T1000 (cell line): ENCODE data around the gene ENDOU.

ENCODE experiments used
- DNase-seq: peaks from one replicate; lab custom pipeline; 2025; ENCODE audit warnings: mixed read lengths; lab: John Stamatoyannopoulos, UW

The ENDOU gene

GRCh38 chr12:47718531-47718930, 6.8 kb downstream of the ENDOU start:
- no peak for DNase-seq

GRCh38 chr12:47717443-47718193, 7.7 kb downstream of the ENDOU start:
- peak; percentile 63 for DNase-seq

DNA sequence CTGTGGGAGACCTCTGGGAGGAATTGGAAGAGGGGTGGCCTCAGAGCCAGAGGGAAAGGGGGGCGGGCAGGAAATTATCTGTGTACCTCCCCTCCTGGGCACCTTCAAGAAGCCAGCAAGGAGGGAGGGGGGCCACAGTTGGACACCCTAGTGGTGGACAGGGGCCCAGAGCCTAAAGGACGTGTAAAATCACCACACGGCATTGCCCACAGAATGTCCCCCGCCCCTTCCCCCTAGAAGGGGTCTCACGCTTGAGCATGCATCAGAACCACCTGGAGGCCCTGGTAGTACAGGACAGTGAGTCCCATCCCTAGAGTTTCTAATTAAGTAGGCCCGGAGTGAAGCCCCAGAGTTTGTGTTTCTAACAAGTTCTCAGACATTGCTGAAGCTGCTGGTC, 8.2 kb downstream of the ENDOU start:
- no peak for DNase-seq

- DNase-seq, result no peak
Observed at GRCh38 chr12:47715877-47716548, 9.3 kb downstream of the ENDOU start.

- DNase-seq, result no peak
Observed at GRCh38 chr12:47715393-47715876, 9.9 kb downstream of the ENDOU start.

DNA sequence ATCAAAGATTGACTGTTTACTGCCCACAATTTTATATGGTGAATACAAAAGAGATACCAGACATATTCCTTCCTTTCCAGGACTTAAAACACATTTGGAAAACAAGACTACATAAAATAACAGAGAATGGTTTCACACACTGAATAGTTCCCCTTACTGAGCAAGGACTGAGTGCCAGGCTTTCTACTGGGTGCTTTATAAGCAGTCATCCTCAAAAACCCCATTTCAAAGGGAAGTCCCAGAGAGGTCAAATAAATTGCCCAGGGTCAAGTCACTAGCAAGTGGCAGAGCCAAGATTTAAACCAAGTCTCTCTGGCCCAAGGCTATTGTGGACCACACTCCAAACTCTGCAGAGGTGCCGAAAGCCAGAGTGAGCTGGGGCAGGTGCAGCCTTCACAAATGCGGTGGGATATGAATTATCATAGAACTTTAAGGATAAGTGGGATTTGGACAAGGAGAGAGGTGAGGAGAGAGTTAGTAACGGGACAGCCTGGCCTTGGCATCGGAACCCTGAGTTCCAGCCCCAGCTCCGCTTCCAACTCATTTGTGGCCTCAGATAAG, 10.4 kb downstream of the ENDOU start:
- no peak for DNase-seq

GRCh38 chr12:47712171-47712570, 13.1 kb downstream of the ENDOU start:
- no peak for DNase-seq

DNA sequence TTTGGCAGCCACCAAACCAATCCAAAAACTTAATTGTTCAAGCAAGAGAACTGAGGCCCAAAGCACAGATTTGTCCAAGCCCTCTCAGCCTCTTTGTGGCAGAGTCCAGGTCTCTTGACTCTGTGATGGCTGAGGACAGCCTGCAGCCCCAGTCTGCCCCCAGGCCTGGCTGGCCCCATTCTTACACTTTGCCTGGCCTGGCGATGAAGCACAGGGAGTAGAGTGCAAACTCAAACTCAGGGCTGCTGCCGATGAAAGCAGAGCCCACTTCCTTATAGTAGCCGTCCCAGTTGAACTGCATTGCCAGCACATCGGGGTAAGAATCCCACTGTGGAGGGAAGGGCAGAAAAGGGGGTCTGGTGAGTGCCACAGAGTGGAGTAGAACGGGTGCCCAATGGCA, 13.8 kb downstream of the ENDOU start:
- DNase-seq, result no peak

DNA sequence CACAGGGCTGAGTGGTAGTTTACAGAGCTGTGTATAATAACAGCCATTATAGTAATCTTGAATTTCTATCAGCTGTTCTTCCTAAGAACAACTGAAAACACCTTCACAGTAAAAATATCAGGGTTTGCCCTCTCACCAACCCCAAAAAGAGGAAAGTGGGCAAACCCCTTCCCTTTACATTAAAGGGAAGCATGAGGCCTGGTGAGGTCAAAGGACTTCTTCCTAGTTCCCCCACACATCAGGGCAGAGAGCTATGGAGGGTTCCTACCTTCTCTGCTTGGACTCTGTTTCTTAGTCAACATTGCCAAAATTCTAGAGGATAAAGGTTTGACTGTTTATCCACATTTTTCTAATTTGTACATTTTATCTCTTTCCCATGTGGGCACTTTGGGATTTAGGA, 15.0 kb downstream of the ENDOU start:
- DNase-seq, result no peak

GRCh38 chr12:47709671-47710070, 15.6 kb downstream of the ENDOU start:
- no peak for DNase-seq

DNA sequence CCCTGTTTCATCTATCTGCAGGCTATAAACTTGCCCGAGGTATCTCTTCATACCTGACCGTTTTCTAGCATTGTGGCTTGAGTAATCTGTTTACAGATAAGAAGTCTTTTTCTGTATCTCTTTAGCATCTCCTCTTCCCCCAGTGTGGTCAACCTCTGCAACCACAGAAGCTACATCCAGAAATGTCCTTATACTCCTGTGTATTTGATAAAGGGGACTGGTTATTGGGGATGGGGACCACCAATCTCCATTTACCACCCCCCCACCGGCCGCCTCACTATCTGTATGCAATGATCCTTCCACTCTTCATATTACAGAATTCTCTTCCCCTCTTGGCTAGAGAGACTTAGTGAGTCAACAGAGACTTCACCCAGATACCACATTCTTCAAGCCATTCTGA, 16.1 kb downstream of the ENDOU start:
- DNase-seq, result no peak

DNA sequence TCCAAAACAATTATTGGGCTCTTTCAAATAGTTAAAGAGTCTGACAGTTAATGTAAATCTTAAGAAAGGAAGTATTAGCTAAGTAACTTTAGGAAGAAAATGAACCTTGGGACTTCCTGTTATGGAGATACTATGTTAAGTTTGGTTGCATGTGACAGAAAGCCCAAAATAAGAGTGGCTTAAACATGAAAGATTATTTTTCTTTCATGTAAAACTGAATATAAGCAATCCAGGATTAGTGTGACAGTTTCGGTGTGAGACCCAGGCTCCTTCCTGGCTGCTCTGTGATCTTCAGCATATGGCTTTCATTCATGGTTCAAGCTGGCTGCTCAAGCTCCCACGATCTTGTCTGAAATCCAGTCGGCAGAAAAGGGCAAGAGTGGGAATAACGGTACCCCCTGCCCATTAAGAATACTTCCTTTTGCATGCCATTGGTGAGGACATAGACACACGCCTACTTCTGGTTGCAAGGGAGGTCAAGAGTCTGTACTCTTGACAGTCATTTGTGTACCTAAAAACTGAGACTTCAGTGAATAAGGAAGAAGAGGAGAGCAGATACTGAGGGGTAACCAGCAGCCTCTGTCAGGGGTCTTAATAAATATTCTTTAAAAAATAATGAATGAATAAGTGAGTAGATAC, 17.3 kb downstream of the ENDOU start:
- no peak for DNase-seq

DNA sequence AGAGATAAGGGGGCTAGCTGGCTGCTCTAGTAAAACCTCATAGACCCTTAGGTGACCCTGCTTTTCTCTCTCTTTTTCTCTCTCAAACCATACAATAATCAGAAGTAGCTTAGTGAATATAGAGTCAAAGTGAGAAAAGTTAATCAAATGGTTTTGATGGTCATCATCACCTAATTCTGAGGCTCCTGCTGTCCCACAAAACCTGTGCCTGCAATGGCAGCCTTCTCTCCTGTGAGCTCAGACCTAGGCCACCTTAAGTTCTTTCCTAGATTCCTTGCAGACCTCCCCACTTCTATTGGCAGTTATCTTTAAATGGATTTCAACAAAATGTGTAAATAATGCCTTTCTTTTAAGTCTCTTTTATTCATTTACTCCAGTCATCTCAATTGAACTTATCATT, 17.9 kb downstream of the ENDOU start:
- DNase-seq, result no peak

DNA sequence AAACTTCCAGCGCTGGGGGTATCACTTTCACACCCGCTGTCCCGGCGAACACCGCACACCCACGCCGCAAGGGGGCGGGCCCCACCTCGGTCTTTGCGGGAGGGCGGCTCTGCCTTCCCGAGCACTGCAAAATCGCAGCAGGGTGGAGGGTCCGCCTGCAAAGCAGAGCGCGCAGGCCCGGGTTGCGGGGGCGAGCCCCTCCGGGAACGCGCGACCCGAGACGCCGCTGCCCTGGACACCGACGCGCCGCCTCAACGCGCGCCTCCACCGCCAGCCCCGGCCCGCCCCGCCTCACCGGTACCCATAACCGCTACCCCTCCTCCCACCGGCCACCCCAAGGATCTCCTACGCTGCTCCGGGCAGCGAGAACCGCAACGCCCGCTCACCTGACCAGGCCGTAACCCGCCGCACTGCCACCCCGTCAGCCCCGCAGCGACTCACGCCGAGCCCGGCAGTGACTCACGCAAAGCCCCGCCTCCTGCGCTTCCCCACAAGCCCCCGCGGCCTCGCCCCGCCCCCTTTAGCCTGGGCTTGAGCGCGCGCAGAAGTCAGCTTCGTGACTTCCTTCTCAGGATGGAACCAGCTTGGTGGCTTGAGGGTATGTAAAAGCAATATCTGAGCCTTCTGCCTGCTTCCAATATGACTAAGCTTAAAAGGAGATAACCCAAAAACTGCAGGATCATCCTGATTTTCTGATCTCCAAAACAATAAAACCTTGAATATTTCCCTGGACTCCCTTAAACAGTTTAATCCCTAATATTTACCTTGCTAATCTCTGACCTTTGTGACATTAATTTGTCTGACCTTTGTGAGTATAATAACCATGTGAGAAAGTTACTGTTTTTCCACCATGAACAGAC, 19.5 kb downstream of the ENDOU start, which contains the start of gene RPAP3:
TSS of gene RPAP3 (minus strand) at position 465 of the 860 bp plus-strand sequence. CDS start 3,190 bp downstream, outside the sequence.
- DNase-seq, result peak; percentile 95

DNA sequence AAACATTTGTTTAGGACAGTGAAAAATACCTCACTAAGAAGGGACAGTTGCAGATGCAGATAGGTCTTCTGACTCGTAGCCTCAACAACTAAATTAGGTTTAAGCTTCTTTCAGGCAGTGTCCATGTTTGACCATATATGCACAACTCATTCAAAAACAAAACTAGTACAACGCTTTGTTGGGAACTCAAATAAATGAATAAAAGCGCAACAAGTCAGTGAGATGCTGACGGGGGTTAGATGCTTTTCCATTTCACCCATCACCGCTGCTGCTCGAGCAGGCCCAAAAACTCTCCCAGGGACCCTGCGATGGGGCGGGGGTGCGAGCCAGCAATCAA, 20.1 kb downstream of the ENDOU start:
- DNase-seq, result no peak

DNA sequence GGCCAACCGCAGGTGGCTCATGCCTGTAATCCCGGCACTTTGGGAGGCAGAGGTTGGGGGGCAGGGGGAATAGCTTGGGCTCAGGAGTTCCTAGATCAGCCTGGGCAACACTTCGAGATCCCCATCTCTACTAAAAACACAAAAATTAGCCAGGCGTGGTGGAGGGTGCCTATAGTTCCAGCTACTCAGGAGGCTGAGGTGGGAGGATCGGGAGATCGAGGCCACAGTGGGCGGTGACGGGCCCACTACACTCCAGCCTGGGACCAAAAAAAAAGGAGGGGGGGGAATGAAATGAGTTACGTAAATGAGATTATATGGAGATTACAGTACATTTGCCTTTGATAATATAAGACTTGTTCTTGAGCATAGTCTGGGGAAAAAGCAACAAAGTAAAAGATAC, 20.6 kb downstream of the ENDOU start:
- DNase-seq, result no peak

- no peak for DNase-seq
Observed at GRCh38 chr12:47700263-47700662, 25.0 kb downstream of the ENDOU start.

DNA sequence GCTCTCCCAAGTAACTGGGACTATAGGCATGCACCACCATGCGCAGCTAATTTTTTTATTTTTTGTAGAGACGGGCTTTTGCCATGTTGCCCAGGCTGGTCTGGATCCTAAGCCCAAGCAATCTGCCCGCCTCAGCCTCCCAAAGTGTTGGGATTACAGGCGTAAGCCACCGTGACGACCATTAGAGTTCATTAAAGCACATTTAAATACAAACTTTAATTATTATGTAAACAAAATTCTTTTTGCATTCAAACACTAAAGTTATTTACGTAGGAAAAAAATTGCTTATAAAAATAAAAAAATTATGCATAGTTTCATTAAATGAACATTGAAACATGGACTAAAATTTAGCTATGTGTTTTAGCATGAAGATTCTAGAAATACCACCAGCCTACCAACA, 26.7 kb downstream of the ENDOU start:
- no peak for DNase-seq

DNA sequence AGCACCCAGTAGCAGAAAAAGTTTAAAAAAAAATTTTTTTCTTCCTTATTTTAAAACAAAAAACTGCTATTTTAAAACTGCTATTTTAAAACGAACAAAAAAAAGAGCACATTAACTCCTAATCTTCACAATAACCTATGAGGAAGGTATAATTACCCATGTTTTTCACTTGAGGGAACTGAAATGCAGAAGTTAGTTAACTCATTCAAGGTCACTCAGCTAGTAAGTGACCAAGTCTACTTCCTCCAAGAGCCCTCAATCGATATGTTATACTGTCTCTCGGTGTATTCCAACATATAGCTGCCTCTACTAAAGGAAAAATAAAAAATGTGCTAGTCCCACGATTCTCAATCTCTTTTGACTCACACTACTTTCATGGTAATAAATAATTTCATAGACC, 27.2 kb downstream of the ENDOU start:
- no peak for DNase-seq

GRCh38 chr12:47689215-47689614, 36.1 kb downstream of the ENDOU start:
- no peak for DNase-seq

DNA sequence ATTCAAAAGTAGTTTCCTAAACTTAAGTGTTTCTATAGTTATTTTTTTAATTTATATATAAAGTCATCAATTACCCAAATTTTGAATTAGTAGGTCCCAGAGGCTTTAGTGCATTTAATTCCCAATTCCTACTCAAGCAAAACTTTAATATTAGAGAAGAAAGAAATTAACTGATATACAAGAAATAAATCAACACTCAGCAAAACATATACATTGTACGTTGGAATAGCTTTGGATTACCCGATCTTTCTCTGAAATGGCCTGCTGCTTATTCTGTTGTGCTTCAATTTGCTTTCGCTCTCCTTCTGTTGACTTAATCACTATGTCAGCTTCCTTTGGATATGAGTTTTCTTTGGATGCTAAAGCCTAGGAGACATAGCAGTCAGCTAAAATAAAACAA, 37.7 kb downstream of the ENDOU start:
- no peak for DNase-seq
